ENCODE data around the gene PPFIBP2.

GRCh38 chr11:7646866-7647265, 133.1 kb downstream of the PPFIBP2 start:
- no peak for TF ChIP-seq BRCA1 (IDR thresholded peaks at IDR 0.05; ENCODE audit: low read depth, low read length)
- TF ChIP-seq EP300 (IDR thresholded peaks at IDR 0.05; ENCODE audit: borderline replicate concordance in 1 of 2, control insufficient read depth in 1 of 2, low read depth in 2 of 2, low read length in 2 of 2): no peak
- no peak for TF ChIP-seq ZNF274 (IDR thresholded peaks at IDR 0.05; ENCODE audit: insufficient read depth, insufficient read length)
- no peak for TF ChIP-seq CEBPB (IDR thresholded peaks at IDR 0.05; ENCODE audit: borderline replicate concordance in 1 of 2, low read depth in 2 of 2, low read length in 2 of 2)
- TF ChIP-seq EZH2 (IDR thresholded peaks at IDR 0.05; ENCODE audit: borderline replicate concordance, control insufficient read depth, low read depth, low read length): no peak
- no peak for TF ChIP-seq POLR2AphosphoS5 (IDR thresholded peaks at IDR 0.05; ENCODE audit: low read length)
- no peak for TF ChIP-seq CTCF (IDR thresholded peaks at IDR 0.05 in 2 of 3, conservative IDR thresholded peaks at IDR 0.05 in 1 of 3; ENCODE audit: control insufficient read depth in 2 of 3, extremely low read depth in 1 of 3, insufficient read depth in 1 of 3, low read depth in 3 of 3, low read length in 3 of 3)
- TF ChIP-seq MEF2A (IDR thresholded peaks at IDR 0.05; ENCODE audit: insufficient read depth, low read depth, low read length): no peak
- no peak for TF ChIP-seq MAX (IDR thresholded peaks at IDR 0.05; ENCODE audit: low read depth, low read length)
- TF ChIP-seq NBN (IDR thresholded peaks at IDR 0.05): no peak
- TF ChIP-seq BCLAF1 (IDR thresholded peaks at IDR 0.05): no peak
- no peak for TF ChIP-seq MYB (IDR thresholded peaks at IDR 0.05; ENCODE audit: borderline replicate concordance, low read depth, low read length)
- no peak for TF ChIP-seq TAF1 (IDR thresholded peaks at IDR 0.05; ENCODE audit: borderline replicate concordance, low read depth, low read length)
- no peak for TF ChIP-seq PML (IDR thresholded peaks at IDR 0.05; ENCODE audit: low read length)

All from GM12878 (cell line).